Endometrial microvascular endothelial cells (primary cell): ENCODE measurements around the gene AFM. TPM values are rescaled to one million over a fixed set of nuclear protein-coding genes. Genes with fewer than 3 reads are reported as not detected.

ENCODE experiments used
- in situ Hi-C: cut with HindIII; loops from 2 replicates; pipeline ENCODE4 v1.10.0; 2017; ENCODE audit warnings: low sequenced_read_pairs, low pct_unique_long_range_greater_than_20kb; ENCODE audit errors: inconsistent ontology term
- total RNA-seq: library from RNA; depleted of rRNA; stranded (reverse); fragments of >200 nt; gene quantifications from one replicate; pipeline ENCODE4 v1.2.3, GENCODE V29; 2015; ENCODE audit errors: inconsistent ontology term

AFM gene
- total RNA-seq, 1 donor from 2014 or later = not detected

DNA sequence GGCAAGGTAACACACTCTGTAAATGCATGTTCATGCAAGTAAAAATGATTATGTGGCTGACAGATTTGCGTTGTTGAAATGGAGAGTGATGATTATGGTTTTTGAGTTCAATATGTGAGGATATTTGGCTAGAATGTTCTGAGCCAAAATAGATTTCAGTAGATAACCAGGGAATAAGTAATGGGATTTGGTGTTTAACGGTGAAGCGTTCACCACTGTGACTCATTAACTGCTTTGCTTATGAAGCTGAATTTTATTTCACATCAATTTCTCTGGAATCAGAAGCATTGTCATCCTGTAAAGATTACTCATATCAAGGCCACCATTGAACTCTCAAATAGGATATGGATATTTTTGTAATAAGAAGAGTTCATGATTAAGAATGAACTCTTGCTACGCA, 33.9 kb upstream of the AFM start:
- in situ Hi-C loops = no loop called here

DNA sequence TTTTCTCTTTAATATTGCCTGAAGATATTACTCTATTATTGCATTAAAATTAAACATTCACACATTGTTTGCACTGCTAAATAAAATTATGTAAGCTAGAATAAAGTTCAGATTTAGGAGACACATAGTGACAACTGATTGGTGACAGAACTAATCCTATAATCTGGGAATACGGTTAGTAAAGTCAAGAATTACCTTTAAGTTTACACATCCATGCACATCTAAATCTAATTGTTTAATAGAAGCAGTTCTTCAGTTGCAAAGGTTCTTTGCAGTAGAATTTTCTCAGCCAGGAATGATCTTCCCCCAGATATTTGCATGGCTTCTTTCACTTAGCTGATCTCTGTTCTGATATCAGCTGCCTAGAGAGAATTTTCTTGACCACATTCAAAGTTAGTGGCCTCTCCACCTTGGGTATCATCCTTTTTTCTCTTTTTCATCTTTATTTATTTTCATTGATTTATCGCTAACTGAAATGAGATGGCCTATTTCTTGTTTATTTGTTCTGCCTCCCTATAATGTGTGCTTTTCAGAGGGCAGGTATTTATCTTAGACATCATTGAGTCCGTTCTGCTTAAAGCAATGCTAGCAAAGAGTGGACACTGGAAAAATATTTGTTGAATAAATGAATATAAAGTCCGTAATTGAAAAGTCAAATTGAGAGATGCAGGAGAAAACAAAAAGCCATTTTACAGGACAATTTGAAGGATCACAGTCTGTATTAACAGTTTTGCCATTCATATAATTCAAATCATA, 32.9 kb upstream of the AFM start:
- in situ Hi-C loops = no loop called here

DNA sequence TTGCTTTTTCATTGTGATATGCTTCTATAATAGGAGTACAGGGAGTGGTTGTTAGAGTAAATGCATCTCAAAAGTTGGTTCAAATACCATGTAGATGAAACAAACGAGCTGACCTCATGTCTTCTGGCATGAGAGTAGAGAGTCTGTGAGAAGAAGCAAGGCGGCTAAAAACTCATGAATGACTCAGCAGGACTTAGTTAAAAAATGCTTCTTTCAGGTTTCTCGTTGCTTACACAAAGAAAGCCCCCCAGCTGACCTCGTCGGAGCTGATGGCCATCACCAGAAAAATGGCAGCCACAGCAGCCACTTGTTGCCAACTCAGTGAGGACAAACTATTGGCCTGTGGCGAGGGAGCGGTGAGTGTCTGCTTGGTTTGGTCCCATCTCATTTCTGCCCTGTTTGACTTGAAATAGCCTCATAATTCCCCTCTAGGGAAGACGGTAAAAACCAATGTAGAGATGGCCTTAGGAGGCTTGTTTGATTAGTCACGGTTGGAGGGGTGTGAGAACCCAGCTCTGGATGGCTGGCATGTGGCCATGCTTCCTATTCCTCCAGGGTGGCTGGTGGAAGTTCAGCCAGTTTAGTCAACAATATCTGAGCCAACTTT, 31.0 kb upstream of the AFM start:
- in situ Hi-C loops = no loop called here

DNA sequence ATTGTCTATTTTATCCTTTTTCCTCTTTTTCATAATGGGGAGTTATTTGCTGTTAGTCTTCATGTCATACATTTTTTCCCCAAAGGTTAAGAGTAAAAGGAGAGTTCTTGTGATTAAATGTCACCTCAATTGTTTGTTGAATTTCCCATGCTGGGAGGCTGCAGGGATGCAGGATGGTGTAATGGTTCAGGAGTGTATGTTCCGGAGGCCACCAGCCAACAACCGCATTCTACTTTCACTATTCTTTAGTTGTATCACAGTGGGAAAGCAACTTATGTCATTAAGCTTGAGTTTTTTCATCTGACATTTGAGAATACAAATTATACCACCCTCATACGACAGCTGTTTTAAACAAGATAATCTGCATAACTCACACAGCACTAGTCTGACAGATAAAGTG, 30.1 kb upstream of the AFM start:
- in situ Hi-C loops = no loop called here

DNA sequence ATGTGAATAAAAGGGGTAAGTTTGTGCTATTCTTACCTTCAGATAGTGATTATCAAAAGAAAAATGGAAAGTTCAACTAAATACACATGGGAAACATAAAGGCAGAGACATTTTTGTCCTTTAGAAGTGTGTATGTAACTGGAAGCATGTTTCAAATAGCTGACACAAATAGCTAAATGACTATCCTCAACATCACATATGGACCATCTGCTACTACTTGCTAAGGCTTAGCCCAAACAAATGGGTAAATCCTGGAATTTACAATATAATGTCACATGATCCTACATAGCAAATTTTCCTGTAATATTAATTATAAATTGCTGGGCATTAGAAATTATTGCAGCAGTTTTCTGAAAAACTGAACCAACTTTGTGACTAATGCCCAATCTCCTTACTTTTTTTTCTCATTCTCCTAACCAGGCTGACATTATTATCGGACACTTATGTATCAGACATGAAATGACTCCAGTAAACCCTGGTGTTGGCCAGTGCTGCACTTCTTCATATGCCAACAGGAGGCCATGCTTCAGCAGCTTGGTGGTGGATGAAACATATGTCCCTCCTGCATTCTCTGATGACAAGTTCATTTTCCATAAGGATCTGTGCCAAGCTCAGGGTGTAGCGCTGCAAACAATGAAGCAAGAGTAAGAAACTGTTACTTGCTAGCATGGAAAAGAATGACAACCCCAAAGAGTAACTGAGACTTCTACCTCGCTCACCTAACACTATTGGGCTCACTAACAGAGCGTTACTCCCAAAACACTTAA, 29.4 kb upstream of the AFM start:
- in situ Hi-C loops = no loop called here

DNA sequence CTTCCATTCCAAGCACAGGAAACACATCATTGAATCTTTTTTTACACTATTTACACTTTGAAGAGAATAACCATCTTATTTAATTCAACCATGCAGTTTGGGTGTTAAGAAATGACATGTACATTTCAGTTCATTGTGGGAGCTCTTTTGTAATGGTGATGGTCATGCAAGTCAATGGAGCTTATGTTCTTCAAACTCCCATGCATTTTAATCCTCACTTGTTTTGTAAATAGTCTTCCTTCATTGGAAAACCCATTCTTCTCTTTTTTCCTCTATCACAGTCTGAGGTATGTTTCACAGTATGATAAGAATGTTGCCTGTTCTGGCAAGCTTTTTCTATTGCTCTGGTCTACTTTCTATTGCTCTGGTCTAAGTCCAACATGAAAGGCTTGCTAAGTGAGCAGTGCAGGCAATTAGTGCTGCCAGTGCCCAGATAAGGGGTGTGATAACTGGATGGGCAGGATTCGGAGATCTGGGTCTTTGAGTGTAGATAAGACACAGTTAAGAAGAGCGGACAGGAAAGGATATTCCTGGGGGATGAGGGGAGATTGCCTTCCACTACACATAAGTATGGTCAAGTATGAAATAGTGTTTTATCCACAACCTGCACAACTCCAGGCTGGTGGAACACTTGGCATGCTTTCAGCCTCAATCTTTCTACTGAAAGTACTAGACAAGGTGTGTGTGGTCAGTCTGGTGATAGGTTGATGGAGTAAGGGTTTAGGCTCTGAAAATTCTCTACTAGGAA, 28.4 kb upstream of the AFM start:
- in situ Hi-C loops = no loop called here

DNA sequence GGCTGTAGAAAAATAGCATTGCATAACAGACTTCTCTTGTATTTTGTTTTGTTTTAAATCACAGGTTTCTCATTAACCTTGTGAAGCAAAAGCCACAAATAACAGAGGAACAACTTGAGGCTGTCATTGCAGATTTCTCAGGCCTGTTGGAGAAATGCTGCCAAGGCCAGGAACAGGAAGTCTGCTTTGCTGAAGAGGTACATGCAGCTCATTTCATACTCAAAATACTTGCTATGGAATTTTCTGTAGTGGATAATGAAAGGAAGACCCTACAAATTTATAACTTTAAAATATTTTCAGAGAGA, 27.9 kb upstream of the AFM start:
- in situ Hi-C loops = no loop called here

DNA sequence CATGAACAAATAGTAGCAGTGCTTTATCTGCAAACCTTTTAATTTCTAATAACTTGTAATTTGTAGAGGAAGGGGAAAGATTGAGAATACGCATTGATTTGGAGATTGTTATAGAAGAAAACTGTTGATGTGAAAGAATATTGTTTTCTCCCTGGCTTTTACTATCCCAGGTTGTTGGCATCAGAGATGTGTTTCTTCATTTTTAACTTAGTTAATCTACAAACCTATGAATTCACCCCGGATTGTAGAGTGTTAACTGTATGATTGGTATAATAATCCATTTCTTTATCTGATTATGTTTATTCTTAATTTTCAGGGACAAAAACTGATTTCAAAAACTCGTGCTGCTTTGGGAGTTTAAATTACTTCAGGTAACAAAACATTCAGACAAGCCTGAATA, 26.6 kb upstream of the AFM start:
- in situ Hi-C loops = no loop called here

DNA sequence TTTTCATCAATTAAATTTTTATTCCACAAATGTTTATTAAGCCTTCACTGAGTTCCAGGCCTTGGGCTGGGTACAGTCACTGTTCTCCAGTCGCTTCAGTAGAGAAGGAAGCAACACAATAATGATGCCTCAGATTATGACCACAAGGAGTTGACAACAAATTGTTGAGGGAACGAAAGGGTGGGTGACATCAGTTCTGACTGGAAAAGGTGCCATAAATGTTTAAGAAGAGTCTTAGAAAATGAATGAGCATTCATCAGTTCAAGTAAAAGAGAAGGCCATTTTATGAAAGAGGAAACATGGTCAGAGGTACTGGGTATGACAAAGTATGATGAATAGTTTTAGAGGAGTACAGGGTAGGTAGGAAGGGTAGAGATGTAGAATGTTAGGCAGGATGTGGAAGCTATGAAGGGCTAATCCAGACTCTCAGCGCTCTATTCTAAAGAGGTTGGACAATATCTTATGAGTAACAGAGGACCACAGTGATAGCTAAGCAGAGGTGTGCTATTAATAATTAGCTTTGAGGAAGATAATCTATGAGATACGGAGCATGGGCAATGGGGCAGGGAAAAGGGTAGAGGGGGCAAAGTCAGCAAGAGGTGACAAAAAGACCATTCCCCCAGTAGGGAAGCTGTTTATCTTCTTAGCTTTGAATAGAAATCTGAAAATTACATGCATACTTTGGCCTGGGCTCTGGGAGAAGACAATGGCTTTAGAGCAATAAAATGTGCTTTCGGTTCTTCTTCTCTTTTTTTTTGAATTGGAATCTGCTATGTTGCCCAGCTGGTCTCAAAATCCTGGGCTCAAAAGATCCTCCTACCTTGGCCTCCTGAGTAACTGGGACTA, 25.1 kb upstream of the AFM start:
- in situ Hi-C loops = no loop called here

DNA sequence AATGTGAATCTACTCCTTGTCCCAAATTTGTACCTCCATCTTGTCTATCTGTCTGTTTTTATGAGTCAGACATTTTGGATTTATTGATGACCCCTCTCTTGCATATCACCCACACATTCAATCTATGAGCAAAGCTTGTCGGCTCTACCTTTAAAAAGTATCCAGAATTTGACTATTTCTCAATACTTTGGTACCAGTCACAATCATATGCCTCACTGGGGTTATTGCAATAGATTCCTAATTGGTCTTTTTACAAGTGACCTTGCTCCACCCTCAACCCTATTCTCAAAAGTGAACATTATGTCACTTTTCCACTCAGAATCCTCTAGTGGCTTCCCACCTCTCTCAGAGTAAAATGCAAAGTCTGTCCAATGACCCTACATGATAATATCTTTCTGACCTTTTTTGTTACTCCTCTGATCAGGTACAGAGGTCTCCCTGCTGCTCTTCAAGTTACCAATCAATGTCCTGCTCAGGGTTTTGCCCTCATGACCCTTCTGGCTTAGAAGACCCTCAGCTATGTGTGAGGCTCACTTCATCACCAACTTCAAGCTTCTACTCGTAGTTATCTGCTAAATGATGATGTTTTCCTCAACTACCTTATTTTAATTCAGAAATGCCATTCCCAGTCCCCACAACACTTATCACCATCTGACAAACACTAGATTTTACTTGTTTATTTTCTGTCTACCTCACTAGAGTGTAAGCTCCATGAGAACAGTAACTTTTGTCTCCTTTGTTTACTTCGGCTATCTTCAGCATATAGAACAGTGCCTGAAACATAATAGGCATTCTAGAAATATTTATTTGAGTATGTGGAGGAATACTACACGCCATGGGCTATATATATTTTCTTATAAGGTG, 23.1 kb upstream of the AFM start:
- in situ Hi-C loops = no loop called here

DNA sequence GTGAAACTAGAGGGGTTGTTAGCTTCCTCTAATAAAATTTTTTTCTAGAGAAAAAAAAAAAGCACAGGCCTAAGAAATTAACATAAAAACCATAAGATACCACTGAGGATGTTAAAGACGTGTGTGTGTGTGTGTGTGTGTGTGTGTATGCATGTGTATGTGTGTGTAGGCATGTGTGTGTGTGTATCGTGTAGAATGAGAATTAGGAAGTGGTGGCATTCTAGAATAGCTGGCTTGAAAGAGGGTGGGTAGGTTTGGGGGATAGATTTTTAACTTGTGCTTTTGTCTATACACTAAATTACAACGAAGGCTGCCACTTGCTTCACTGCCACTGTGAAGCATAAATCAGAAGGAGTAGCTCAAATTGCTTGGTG, 22.5 kb upstream of the AFM start:
- in situ Hi-C loops = no loop called here

DNA sequence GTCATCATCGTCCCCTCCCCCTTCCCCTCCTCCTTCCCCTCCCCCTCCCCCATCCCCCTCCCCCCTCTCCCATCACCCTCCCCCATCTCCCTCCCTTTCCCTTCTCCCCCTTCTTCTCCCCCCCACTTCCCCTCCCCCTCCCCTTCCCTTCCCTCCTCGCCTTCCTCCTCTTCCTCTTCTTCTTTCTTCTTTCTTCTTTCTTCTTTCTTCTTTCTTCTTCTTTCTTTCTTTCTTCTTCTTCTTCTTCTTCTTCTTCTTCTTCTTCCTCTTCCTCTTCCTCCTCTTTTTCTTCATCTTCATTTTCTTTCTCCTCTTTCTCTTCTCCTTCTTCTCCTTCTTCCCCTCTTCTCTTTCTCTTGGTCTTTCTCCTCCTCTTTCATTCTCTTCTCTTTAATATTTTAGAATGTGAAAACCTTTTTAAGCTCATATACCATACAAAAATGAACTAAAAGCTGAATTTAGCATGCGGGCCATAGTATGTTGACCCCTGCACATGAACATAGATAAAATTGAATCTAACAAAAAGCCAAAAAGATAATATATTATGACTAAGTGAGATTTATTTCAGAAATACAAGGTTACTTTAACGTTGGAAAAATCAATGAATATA, 20.5 kb upstream of the AFM start:
- in situ Hi-C loops = no loop called here

DNA sequence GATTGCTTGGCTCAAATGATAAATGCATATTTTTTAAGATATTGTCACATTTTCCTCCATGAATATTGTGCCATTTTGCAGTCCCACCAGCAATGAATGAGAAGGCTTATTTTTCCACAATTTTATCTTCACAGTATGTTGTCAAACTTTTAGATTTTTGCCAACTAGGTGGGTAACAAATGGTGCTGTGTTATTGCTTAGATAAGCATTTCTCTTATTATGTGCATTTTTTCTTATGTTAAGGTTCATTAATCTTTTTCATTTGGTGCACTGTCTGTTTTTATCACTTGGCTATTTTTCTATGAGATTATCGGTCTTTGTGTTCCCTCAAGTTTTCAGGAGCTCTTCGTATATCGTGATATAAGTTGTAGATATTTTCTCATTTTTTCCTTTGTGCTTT, 13.4 kb upstream of the AFM start:
- in situ Hi-C loops = no loop called here

DNA sequence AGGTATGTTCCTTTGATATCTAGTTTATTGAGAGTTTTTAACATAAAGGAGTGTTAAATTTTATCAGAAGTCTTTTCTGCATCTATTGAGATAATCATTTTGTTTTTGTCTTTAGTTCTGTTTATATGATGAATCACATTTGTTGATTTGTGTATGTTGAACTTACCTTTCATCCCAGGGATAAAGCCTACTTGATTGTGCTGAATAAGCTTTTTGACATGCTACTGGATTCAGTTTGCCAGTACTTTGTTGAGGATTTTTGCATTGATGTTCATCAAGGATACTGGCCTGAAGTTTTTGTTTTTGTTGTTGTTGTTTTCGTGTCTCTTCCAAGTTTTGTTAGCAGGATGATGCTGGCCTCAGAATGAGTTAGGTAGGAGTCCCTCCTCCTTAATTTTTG, 10.8 kb upstream of the AFM start:
- in situ Hi-C loops = no loop called here

DNA sequence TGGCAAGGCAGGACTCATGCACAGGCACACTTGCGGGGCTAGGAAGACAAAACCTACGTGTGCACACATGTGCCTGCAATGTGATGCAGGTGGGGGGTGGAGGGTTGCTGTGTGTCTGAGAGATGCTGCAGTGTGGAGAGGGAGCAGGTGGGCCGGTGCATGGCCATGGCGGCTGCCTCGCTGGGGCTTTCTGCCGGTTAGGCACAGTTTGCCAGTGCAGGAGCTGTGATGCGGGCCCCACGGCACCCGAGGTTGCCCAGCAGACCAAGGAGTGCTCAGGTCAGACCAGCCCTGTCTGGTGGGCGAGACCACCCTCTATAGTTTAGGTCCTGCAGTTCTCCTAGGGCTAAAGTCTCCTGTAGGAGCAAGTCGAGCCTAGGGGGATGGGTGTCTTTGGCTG, 4.4 kb upstream of the AFM start:
- in situ Hi-C loops = no loop called here

DNA sequence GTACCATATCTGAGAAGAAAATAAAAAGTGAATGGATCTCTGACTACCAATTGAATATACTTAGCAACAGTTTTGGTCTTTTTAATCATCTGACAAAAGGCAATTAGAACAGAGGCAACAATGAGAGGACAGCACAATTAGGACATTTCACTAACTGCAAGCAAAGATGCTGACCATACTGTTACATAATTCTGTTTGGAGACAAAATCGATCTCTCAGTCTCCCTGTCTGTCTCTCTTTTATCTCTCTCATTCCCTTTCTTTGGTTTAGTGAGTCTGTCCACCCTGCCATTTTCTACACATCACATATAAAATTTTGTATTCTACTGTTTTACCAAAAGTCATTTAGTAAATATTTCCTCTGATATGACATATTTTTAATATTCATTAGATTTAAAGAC, 2.2 kb upstream of the AFM start:
- in situ Hi-C loops = no loop called here

DNA sequence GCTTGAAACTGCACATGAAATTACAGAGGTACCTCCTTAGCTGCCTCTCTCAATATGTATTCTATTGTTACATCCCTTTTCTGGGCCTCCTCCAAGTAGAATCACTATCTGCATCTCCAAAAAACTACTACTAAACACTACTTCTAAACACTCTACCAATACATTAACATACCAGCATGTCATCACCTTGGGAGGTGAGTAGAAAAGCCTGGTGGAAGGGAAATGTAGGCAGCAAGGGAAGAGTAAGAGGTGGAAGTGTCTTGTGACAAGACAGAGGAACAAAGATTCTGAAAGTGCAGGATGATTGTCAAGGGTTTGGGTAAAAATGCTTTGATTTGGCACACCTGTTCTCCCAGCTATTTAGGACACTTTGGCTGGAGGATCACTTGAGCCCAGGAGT, 3.5 kb downstream of the AFM start:
- in situ Hi-C loops = no loop called here

DNA sequence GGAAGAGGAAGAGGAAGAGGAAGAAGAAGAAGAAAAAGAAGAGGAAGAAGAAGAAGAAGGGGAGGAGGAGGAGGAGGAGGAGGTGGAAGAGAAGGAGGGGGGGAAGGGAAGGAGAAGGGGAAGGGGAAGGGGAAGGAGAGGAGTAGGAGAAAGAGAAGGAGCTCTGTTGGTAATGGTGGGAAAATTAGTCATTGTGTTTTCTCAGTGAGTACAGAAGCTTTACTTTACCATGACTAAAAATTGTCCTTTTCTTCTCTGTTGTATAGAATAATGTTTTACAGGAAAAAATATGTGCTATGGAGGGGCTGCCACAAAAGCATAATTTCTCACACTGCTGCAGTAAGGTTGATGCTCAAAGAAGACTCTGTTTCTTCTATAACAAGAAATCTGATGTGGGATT, 4.1 kb downstream of the AFM start:
- in situ Hi-C loops = no loop called here
